ENCODE measurements around the gene WDR26.

- TF ChIP-seq ARHGAP35 (IDR thresholded peaks at IDR 0.05; ENCODE audit: partially characterized antibody): no peak
- no peak for TF ChIP-seq ZNF263 (CRISPR knock-in tag; IDR thresholded peaks at IDR 0.05; ENCODE audit: borderline replicate concordance)
- TF ChIP-seq KAT7 (CRISPR knock-in tag; IDR thresholded peaks at IDR 0.05; ENCODE audit: borderline replicate concordance): no peak
- TF ChIP-seq HDGF (IDR thresholded peaks at IDR 0.05): no peak
- no peak for TF ChIP-seq POLR2G (IDR thresholded peaks at IDR 0.05; ENCODE audit: low read depth, low read length)
- TF ChIP-seq PBX2 (CRISPR knock-in tag; IDR thresholded peaks at IDR 0.05; ENCODE audit: low read depth): no peak
- no peak for TF ChIP-seq PBX2 (tag; conservative IDR thresholded peaks at IDR 0.05; ENCODE audit: low read depth)
- TF ChIP-seq EP300 (IDR thresholded peaks at IDR 0.05; ENCODE audit: low read length): no peak
- TF ChIP-seq USF2 (CRISPR knock-in tag; IDR thresholded peaks at IDR 0.05): no peak
- no peak for TF ChIP-seq NCOA1 (IDR thresholded peaks at IDR 0.05; ENCODE audit: low read depth)
These were observed 61.5 kb downstream of the WDR26 start for GRCh38 chr1:224373008-224373590.

All from K562 (cell line).